ENCODE measurements around the gene BANF2. TPM values are rescaled to one million over a fixed set of nuclear protein-coding genes. Genes with fewer than 3 reads are reported as not detected.

Gene BANF2
- polyA plus RNA-seq, 1 of the 3 experiments (the other 2 are of a cell fraction) = not detected

GRCh38 chr20:17682889-17683198 lies 16.9 kb upstream of the BANF2 start:
- 0 out of 4 replicates have a peak overlapping the region, but pooled peaks of 1 of the 2 experiments have one; percentile 27 for H3K27ac ChIP-seq (ENCODE audit: low read depth in 2 of 2, low read length in 1 of 2)
- peak overlapping the region; percentile 79 for H3K4me2 ChIP-seq
- peaks cover 6 to 15% of the 10 kb centered on the region in 2 experiments for H3K36me3 ChIP-seq (replicated peaks in 1 of 2; ENCODE audit: control insufficient read depth in 1 of 2, insufficient read depth in 2 of 2, low read length in 1 of 2)
- H3K27me3 ChIP-seq (ENCODE audit: insufficient read depth) = peaks cover 32% of the 10 kb centered on the region
- DNase-seq = no peak
- H2AFZ ChIP-seq (ENCODE audit: low read depth) = peak overlapping the region; percentile 89; the same call in 1 of the 2 replicates
- ChIA-PET POLR2A (interaction anchor here (0.6 to 1.2 kb wide), 3 partner anchors 102 to 191 kb away, joined by 3 read pairs; no protein-coding TSS in a partner anchor), CTCF (interaction anchor here (0.8 to 6.4 kb wide), 25 partner anchors 9 to 590 kb away, joined by 3 to 75 read pairs (median 4); partner anchors contain the start of gene BANF2)
- no peaks in the 10 kb centered on the region for H3K9me2 ChIP-seq
- H3K79me2 ChIP-seq (ENCODE audit: insufficient read depth) = peaks cover 31% of the 10 kb centered on the region
- no peaks in the 10 kb centered on the region for H3F3A ChIP-seq (replicated peaks; ENCODE audit: insufficient read depth)
- H4K20me1 ChIP-seq (ENCODE audit: insufficient read depth) = peaks cover 28% of the 10 kb centered on the region
- no peak overlapping the region for H3K9ac ChIP-seq
- WGBS (ENCODE audit: low lambda C conversion rate) = 69% methylated on average over 10 of the region's 10 CpGs
- H3K4me1 ChIP-seq (ENCODE audit: control insufficient read depth in 1 of 2, insufficient read depth in 2 of 2, low read depth in 1 of 2, low read length in 1 of 2) = peaks cover 8 to 11% of the 10 kb centered on the region in 2 experiments; a peak in 2 of 4 replicates
- no peaks in the 10 kb centered on the region for H3K9me3 ChIP-seq
- H3K4me3 ChIP-seq (ENCODE audit: low read depth in 2 of 2, low read length in 1 of 2) = peak overlapping the region; percentile 59 to 74
- TF ChIP-seq NRF1 (IDR thresholded peaks at IDR 0.05; ENCODE audit: low read depth, low read length) (no peak), ZBTB33 (IDR thresholded peaks at IDR 0.05; ENCODE audit: borderline replicate concordance, low read depth) (no peak), FOXJ3 (CRISPR knock-in tag; IDR thresholded peaks at IDR 0.05) (no peak), POLR2AphosphoS5 (IDR thresholded peaks at IDR 0.05; ENCODE audit: low read depth, low read length) (no peak), TAF1 (IDR thresholded peaks at IDR 0.05; ENCODE audit: borderline replicate concordance, low read depth, low read length) (no peak), TEAD4 (IDR thresholded peaks at IDR 0.05; ENCODE audit: borderline replicate concordance, insufficient read depth) (no peak), JUND (IDR thresholded peaks at IDR 0.05) (no peak), USF1 (IDR thresholded peaks at IDR 0.05; ENCODE audit: borderline replicate concordance, low read depth) (no peak)

- peaks cover 8 to 11% of the 10 kb centered on the region in 2 experiments; a peak in 2 of 4 replicates for H3K4me1 ChIP-seq (ENCODE audit: control insufficient read depth in 1 of 2, insufficient read depth in 2 of 2, low read depth in 1 of 2, low read length in 1 of 2)
- no peaks in the 10 kb centered on the region for H3K9me3 ChIP-seq
- no peaks in the 10 kb centered on the region for H3F3A ChIP-seq (replicated peaks; ENCODE audit: insufficient read depth)
- CTCF ChIA-PET = interaction anchor here (0.8 to 6.4 kb wide), 20 partner anchors 8 to 590 kb away, joined by 3 to 75 read pairs (median 4); partner anchors contain the start of gene BANF2
- peaks cover 25% of the 10 kb centered on the region for H3K79me2 ChIP-seq (ENCODE audit: insufficient read depth)
- H3K9me2 ChIP-seq = no peaks in the 10 kb centered on the region
- no peak overlapping the region for H3K4me3 ChIP-seq (ENCODE audit: low read depth in 2 of 2, low read length in 1 of 2)
- peaks cover 2 to 10% of the 10 kb centered on the region in 2 experiments for H3K36me3 ChIP-seq (replicated peaks in 1 of 2; ENCODE audit: control insufficient read depth in 1 of 2, insufficient read depth in 2 of 2, low read length in 1 of 2)
- H3K27me3 ChIP-seq (ENCODE audit: insufficient read depth) = peaks cover 32% of the 10 kb centered on the region
- no peak overlapping the region for H2AFZ ChIP-seq (ENCODE audit: low read depth)
- H3K27ac ChIP-seq (ENCODE audit: low read depth in 2 of 2, low read length in 1 of 2) = no peak overlapping the region
- H4K20me1 ChIP-seq (ENCODE audit: insufficient read depth) = peaks cover 22% of the 10 kb centered on the region
- H3K4me2 ChIP-seq = no peak overlapping the region
- H3K9ac ChIP-seq = no peak overlapping the region
- no peak for DNase-seq
- 62% methylated on average over 10 of the region's 10 CpGs for WGBS (ENCODE audit: low lambda C conversion rate)
- POLR2A ChIA-PET = interaction anchor here (1.2 kb wide), 1 partner anchor 190 kb away, joined by 3 read pairs; no protein-coding TSS in a partner anchor
- TF ChIP-seq NRF1 (IDR thresholded peaks at IDR 0.05; ENCODE audit: low read depth, low read length) (no peak), SIN3A (IDR thresholded peaks at IDR 0.05; ENCODE audit: borderline replicate concordance, low read depth, low read length) (no peak), MAX (IDR thresholded peaks at IDR 0.05; ENCODE audit: low read depth) (no peak), TAF1 (IDR thresholded peaks at IDR 0.05; ENCODE audit: borderline replicate concordance, low read depth, low read length) (no peak), FOXM1 (IDR thresholded peaks at IDR 0.05; ENCODE audit: low read depth) (no peak), PBX3 (IDR thresholded peaks at IDR 0.05) (no peak), MEF2A (IDR thresholded peaks at IDR 0.05; ENCODE audit: borderline replicate concordance, low read depth) (no peak), SMC3 (IDR thresholded peaks at IDR 0.05; ENCODE audit: low read depth, low read length) (no peak), TEAD4 (IDR thresholded peaks at IDR 0.05; ENCODE audit: borderline replicate concordance, insufficient read depth) (no peak), RCOR1 (IDR thresholded peaks at IDR 0.05; ENCODE audit: low read length) (no peak), RAD21 (IDR thresholded peaks at IDR 0.05; ENCODE audit: low read length) (no peak), FOSL2 (IDR thresholded peaks at IDR 0.05; ENCODE audit: borderline replicate concordance, low read depth) (no peak), REST (IDR thresholded peaks at IDR 0.05; ENCODE audit: low read depth, low read length) (no peak)
Measured at GRCh38 chr20:17683218-17684076, 16.3 kb upstream of the BANF2 start.
